Posterior cingulate gyrus (tissue), 11 donors: ENCODE data around the gene SRP72.
"Not testable (repeated sequence)": the region's sequence is repeated elsewhere in the genome, so short reads cannot be mapped to it uniquely, and the experiment has no call there.

Experiments used
- DNase-seq, 10 donors: peaks; one replicate each; pipeline versions ENCODE4 v3.0.0 to v3.0.0-alpha.2; 2020 to 2021; ENCODE audit warnings: mixed read lengths in 3 of 10
- intact Hi-C: fragments of 100-400 bp; cut with DNase I; formaldehyde crosslinking; loops from one replicate; pipeline ENCODE4 v1.15.1; 2023

Gene SRP72, protein sequence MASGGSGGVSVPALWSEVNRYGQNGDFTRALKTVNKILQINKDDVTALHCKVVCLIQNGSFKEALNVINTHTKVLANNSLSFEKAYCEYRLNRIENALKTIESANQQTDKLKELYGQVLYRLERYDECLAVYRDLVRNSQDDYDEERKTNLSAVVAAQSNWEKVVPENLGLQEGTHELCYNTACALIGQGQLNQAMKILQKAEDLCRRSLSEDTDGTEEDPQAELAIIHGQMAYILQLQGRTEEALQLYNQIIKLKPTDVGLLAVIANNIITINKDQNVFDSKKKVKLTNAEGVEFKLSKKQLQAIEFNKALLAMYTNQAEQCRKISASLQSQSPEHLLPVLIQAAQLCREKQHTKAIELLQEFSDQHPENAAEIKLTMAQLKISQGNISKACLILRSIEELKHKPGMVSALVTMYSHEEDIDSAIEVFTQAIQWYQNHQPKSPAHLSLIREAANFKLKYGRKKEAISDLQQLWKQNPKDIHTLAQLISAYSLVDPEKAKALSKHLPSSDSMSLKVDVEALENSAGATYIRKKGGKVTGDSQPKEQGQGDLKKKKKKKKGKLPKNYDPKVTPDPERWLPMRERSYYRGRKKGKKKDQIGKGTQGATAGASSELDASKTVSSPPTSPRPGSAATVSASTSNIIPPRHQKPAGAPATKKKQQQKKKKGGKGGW

DNA sequence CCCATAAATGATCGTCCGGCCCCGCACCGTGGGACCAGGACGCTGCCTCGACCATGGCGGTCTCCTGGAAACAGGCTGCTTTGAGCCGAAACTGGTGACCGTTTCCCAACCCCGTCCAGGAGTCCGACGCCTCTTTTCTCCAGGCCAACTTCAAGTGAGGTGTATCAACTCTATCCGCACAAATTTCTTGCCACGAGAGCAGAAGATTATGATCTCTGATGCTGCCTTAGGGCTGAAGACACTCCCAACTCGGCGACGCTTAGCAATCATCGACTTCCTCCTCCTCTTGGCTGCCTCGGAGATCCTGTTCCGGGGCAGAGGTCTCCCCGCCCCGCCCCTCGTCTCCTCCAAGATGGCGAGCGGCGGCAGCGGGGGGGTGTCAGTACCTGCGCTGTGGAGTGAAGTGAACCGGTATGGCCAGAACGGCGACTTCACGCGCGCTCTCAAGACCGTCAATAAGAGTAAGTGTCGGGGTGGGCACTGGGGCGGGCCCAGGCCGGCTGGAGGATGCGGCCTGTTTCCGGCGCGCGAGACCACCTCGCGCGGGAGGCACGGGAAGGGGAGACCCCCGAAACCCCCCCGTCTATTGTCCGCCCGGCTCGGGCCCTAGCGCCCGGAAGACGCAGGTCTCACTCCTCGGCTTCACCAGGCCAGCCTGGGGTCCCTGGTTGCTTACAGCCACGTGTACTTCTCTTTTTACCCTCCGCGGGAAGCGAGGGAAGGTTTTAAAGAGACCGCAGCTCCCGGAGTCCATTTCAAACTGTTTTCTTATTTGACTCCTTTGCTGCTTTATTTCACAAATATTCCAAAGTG lies at the start of gene SRP72:
Gene SRP72, plus strand, starts transcription at position 334 of the 813 bp plus-strand sequence. Its CDS starts 19 bp downstream, at position 353.
- intact Hi-C loops, result loop anchor here (2.0 to 5.0 kb wide), 2 partner anchors 35 to 77 kb away; no protein-coding TSS in a partner anchor
- peak; percentile 83 to 98 (median 90) for DNase-seq

GRCh38 chr4:56424176-56424575 lies 43.2 kb upstream of the SRP72 start:
- intact Hi-C loops, result loop anchor here (2.0 to 10.0 kb wide), 2 partner anchors 377 to 411 kb away; no protein-coding TSS in a partner anchor
- DNase-seq, result no peak

GRCh38 chr4:56424697-56425514 lies 42.5 kb upstream of the SRP72 start:
- intact Hi-C loops, result loop anchor here (1.0 to 10.0 kb wide), 3 partner anchors 119 to 410 kb away; no protein-coding TSS in a partner anchor
- peak in 1 of 10 donors; percentile 30 for DNase-seq

- no peak for DNase-seq
- intact Hi-C loops, result loop anchor here (1.0 to 10.0 kb wide), 3 partner anchors 119 to 409 kb away; no protein-coding TSS in a partner anchor
Observed at GRCh38 chr4:56425518-56425917, 41.9 kb upstream of the SRP72 start.

DNA sequence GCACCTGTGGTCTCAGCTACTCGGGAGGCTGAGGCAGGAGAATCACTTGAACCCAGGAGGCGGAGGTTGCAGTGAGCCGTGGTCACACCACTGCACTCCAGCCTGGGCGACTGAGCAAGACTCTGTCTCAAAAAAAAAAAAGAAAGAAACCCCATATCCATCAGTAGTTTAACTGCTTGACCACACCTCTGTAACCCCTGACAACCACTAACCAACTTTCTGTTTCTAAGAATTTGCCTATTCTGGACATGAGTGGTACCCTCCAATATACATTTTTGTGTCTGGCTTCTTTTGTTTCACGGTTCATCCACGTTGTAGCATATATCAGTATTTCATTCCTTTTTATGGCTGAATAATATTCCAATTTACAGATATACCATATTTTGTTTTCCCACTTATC lies 41.1 kb upstream of the SRP72 start:
- intact Hi-C loops, result loop anchor here (10.0 kb wide), 1 partner anchor 409 kb away; no protein-coding TSS in a partner anchor
- no peak for DNase-seq

DNA sequence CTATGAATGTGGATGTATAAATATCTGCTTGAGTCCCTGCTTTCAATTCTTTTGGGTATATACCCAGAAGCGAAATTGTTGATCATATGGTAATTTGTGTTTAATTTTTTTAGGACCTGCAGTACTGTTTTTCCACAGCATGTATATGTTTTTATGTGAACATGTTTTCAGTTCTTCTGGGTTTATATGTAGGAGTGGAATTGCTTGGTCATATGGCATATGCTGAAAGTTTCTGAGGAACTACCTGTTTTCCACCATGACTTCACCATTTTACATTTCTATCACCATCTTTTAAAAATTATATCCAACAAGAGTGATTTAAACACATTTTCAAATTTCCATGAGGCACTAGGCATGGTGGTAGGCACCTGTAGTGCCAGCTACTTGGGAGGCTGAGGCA lies 40.2 kb upstream of the SRP72 start:
- DNase-seq, result no peak
- intact Hi-C loops, result loop anchor here (10.0 kb wide), 1 partner anchor 408 kb away; no protein-coding TSS in a partner anchor

DNA sequence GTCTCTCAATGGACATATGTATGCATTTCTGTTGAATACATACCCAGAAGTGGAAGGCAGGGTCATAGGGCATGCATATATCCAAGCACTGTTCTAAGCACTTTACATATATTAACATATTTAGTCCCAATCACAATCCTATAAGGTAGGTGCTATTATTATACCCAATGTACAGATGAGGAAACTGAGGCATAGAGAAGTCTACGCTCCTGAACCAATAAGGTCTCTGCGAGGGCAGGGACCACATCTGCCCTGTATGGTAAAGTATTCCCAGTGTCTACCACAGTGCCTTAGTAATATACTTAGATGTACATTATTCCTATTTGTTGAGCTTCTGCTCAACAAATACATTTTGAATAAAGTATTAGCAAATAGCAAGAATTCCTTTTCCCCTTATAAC lies 37.2 kb upstream of the SRP72 start:
- DNase-seq, result no peak
- intact Hi-C loops, result loop anchor here (5.0 to 10.0 kb wide), 2 partner anchors 37 to 545 kb away; partner anchors contain the start of genes NOA1, POLR2B and SRP72

DNA sequence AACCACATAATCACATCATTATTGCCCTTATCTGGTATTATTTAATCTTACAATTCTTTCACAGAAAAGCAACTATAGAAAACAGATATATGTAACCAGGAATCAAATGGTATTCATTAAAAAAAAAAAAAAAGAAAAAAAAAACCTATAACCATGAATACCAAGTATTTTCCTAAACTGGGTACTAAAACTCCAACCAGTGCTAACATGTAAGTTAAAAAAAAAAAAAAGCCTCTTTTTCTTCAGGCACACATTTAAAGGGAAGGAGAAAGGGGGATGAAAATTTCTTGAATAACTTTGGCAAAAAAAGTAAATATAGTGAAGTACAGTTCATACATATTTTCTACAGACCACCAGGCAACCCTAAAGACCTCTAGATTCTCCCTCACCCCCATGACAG lies 34.1 kb upstream of the SRP72 start:
- intact Hi-C loops, result loop anchor here (5.0 to 10.0 kb wide), 2 partner anchors 34 to 542 kb away; partner anchors contain the start of genes NOA1, POLR2B and SRP72
- no peak for DNase-seq

DNA sequence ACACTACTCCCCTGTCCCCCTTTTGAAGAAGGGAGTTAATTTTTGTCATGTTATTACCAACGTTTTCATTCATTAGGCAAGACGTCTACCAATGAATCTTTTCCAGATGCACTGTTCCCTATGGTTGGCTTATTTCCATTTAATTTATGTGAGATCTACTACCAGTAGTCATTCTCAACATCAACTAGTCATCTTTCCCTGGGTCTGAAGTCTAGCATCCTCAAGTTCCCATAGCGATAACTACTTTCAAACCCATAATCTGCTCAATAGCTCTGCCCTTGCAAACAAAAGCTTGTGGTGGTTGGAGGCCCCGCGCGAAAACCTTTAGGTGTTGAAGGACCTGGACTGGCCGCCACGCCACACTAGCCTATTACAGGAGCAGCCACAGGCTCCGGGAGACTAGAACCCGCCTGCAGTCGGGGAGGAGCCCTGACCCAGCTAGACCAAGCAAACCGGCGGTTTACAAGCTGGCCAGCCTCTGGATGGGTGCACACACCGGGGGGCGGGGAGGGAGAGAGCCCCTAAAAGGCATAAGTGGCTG lies 32.7 kb upstream of the SRP72 start:
- DNase-seq, result peak in 9 of 10 donors; percentile 17 to 87 (median 33)
- intact Hi-C loops, result loop anchor here (5.0 to 10.0 kb wide), 3 partner anchors 33 to 540 kb away; partner anchors contain the start of genes NOA1, POLR2B and SRP72

DNA sequence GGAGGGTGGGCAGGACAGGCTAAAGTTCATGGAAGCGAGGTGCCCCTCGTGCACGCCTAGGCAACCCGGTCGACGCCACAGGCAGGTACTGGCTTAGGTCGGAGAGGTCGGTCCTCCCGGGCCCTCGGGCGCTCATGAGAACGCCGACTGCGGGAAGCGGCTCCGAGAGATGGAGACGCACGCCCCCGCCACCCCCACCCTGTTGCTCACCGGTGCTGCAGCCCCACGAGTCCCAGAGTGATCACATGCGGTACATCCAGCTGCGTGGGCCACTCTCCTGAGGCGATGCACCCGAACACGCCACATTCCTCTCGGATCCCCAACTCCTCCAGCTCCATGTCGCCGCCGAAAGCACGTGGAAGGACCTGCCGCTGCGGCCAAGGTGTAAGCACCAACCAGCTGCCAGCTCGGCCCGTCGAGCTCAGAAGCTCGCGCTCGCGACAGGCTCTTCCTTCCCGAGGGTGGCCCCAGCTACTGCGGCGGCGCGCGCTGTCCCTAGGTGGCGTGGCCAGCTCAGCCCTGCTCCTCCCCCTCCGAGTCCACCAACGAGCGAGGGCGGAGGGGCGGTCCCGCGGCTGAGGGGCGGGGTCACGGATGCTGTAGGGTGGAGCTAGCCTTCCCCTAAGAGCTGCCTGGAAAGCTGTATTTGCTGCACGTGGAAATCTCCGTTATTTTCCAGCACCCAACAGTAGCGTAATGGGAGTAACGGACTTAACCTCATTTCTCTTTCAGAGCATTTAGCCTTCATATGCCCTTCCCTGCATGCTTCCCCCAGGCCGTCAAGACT lies 32.1 kb upstream of the SRP72 start, which contains the start of gene PPAT:
Gene PPAT, minus strand, starts transcription at position 476 of the 787 bp plus-strand sequence. Its CDS starts 138 bp downstream, at position 338.
- DNase-seq, result peak; percentile 95 to 100 (median 97)
- intact Hi-C loops, result loop anchor here (5.0 to 10.0 kb wide), 2 partner anchors 107 to 539 kb away; partner anchors contain the start of genes NOA1 and POLR2B

DNA sequence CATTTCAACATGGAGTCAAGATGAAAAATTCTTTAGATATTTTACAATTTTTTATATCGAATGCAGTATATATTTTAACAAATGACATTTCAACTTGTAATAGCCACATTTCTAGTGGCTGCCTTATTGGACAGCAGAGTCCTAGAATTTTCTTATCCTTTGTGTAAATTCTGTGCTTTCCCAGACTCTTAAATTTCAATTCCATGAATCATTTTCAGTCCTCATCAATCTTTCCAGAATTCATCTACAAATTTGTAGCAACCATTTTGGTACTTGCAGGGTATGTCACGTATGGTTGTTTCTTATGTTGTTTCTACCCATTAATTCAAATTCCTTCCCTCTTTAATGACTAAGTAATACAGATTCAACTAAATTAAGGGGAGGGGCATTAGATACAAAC lies 28.7 kb upstream of the SRP72 start:
- no peak for DNase-seq
- intact Hi-C loops, result loop anchor here (5.0 to 10.0 kb wide), 2 partner anchors 104 to 536 kb away; partner anchors contain the start of genes NOA1 and POLR2B

DNA sequence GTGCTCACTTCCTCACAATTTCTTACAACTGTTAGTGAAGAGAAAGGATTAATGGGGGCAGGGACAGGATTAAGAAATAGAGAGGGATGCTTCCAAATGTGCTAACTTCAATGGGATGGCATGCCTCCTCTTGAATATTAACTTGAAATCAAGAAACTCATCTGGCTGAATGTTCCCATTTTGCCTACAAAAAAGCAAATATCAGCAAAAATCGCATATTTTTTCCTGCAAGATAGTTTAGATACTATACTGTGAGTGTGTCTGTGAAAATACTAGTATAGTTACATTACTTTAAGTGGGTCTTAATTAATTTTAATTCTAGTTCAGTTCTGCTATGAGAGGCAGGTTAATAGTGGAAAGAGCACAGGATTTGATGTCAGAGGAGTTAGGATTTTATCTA lies 26.4 kb upstream of the SRP72 start:
- DNase-seq, result no peak
- intact Hi-C loops, result no loop called here

DNA sequence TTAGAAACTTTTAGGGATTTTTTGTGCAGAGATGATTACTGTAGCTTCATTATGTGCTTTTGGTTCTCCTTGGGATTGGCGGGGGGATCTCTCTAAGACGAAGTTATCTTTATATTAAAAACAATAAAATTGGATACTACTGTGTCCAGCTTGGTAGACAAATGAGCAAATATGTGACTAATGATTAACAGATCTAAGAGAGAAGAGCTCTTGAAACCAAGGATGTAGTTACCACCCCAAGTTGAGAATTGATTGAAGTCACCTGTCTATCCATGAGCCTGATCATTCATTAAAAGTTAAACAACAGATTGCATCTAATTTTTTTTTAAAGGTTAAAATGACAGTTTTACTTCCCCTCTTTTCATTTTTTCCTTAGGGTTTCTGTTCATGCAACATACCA lies 22.7 kb upstream of the SRP72 start:
- DNase-seq, result no peak
- intact Hi-C loops, result no loop called here

DNA sequence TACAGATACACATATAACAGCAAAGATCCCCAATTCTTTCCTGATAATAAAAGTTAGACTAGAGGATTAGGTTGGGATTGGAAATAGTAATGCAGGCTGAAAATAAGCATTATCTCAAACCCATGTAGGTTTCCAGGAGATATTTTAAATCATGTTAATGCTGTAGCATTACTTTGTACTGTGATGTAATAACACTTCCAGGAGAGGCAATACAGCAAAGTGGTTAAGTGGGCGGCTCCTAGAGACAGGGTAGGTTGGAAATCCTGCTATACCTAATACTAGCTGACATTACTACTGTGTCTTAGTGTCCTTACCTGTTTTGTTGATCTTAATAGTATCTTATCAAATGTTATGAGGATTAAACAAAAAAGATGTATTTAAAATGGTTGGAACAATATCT lies 21.7 kb upstream of the SRP72 start:
- intact Hi-C loops, result no loop called here
- no peak for DNase-seq

GRCh38 chr4:56448301-56448700 lies 19.1 kb upstream of the SRP72 start:
- DNase-seq, result no peak
- intact Hi-C loops, result no loop called here

GRCh38 chr4:56449475-56449874 lies 17.9 kb upstream of the SRP72 start:
- DNase-seq, intact Hi-C loops: not testable (repeated sequence)

- intact Hi-C loops, result no loop called here
Observed at GRCh38 chr4:56450342-56450741, 17.1 kb upstream of the SRP72 start.

DNA sequence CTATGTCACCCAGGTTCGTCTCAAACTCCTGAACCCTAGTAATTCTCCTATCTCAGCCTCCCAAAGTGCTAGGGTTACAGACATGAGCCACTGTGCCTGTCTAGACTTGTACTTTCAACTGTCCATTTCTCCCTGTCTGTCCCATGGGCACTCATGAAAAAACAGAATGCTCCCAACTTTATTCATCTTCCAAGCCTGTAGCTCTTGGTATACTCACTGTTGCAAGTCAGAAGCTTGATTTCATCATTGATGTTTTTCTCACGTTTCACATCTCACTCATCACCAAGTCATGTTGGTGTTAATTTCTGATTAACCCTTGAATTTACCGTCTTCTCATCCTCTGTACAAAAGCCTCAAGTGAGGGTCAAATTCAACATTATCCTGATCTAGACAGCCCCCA lies 7.3 kb upstream of the SRP72 start:
- intact Hi-C loops, result no loop called here
- DNase-seq, result no peak

More at GRCh38 chr4:56450342-56450741, 17.1 kb upstream of the SRP72 start:
- DNase-seq, result no peak
